GM21447 (cell line): ENCODE results near the gene TMEM61.
"Not testable (repeated sequence)": the region's sequence is repeated elsewhere in the genome, so short reads cannot be mapped to it uniquely, and the experiment has no call there.

Experiments used
- ATAC-seq: cut with Tn5 transposase; IDR thresholded peaks from one replicate; pipeline ENCODE4 v1.9.1; 2021; ENCODE audit not compliant: unreplicated experiment

The TMEM61 gene

GRCh38 chr1:54998677-54999076 lies 18.2 kb downstream of the TMEM61 start, which contains the start of gene BSND:
Gene BSND, plus strand, starts transcription at chr1:54998933. Its CDS starts 254 bp downstream, at chr1:54999187.
- ATAC-seq, result no peak

GRCh38 chr1:55000110-55001085 lies 20.0 kb downstream of the TMEM61 start:
- ATAC-seq, result no peak

GRCh38 chr1:55001311-55001710 lies 20.9 kb downstream of the TMEM61 start:
- no peak for ATAC-seq

GRCh38 chr1:55002686-55003085 lies 22.3 kb downstream of the TMEM61 start:
- no peak for ATAC-seq

- ATAC-seq, result no peak
Measured at GRCh38 chr1:55005351-55006140, 25.1 kb downstream of the TMEM61 start.

- ATAC-seq, result no peak
Measured at GRCh38 chr1:55006931-55007330, 26.5 kb downstream of the TMEM61 start.

GRCh38 chr1:55007625-55008024 lies 27.2 kb downstream of the TMEM61 start:
- no peak for ATAC-seq

- no peak for ATAC-seq
Measured at GRCh38 chr1:55010194-55010886, 29.9 kb downstream of the TMEM61 start.

- no peak for ATAC-seq
Measured at GRCh38 chr1:55010887-55011217, 30.4 kb downstream of the TMEM61 start.

GRCh38 chr1:55012661-55013060 lies 32.2 kb downstream of the TMEM61 start:
- no peak for ATAC-seq

- no peak for ATAC-seq
Measured at GRCh38 chr1:55015123-55015522, 34.7 kb downstream of the TMEM61 start.

- ATAC-seq, result no peak
Measured at GRCh38 chr1:55015731-55016620, 35.5 kb downstream of the TMEM61 start.

- ATAC-seq, result no peak
Measured at GRCh38 chr1:55018395-55018794, 38.0 kb downstream of the TMEM61 start.

GRCh38 chr1:55021942-55022546 lies 41.6 kb downstream of the TMEM61 start:
- no peak for ATAC-seq

GRCh38 chr1:55024163-55024562 lies 43.7 kb downstream of the TMEM61 start:
- ATAC-seq, result not testable (repeated sequence)

- not testable (repeated sequence) for ATAC-seq
Measured at GRCh38 chr1:55026682-55027081, 46.3 kb downstream of the TMEM61 start.

GRCh38 chr1:55031098-55031497 lies 50.7 kb downstream of the TMEM61 start:
- not testable (repeated sequence) for ATAC-seq

GRCh38 chr1:55033265-55033614 lies 52.8 kb downstream of the TMEM61 start:
- ATAC-seq, result no peak

GRCh38 chr1:55034476-55035133 lies 54.2 kb downstream of the TMEM61 start:
- no peak for ATAC-seq
